Activated CD4-positive, alpha-beta T cell treated with anti-CD3 and anti-CD28 coated beads, Interleukin-2, amount 10 ng/mL, durations not matched to agents 7 days and 5 days (primary cell): ENCODE results near the gene MYZAP. TPM values are rescaled to one million over a fixed set of nuclear protein-coding genes. Genes with fewer than 3 reads are reported as not detected.

Experiments
- total RNA-seq, 2 experiments: library from RNA; stranded (reverse); gene quantifications; one replicate each; pipeline ENCODE4 v1.2.3, GENCODE V29; 2021

MYZAP gene
- total RNA-seq, 2 experiments from 2014 or later: not detected

Other genes with a start within 250 kb of the MYZAP start
- gene CGNL1, start 215.4 kb upstream of the MYZAP start, total RNA-seq: not detected
- 10 to 100 TPM; 61.6 to 63.8 TPM for gene POLR2M, start 114.8 kb downstream of the MYZAP start, total RNA-seq